ENCODE data around the gene INPP5K.

INPP5K gene

GRCh38 chr17:1558401-1558800 is 42.0 kb upstream of the INPP5K start:
- Histone ChIP-seq H3K27ac (ENCODE audit: low read length) (no peak overlapping the region), H3K9me3 (ENCODE audit: control insufficient read depth in 1 of 2, low read length in 2 of 2) (no peaks in the 10 kb centered on the region), H3K4me3 (ENCODE audit: low read depth in 1 of 2, low read length in 2 of 2) (no peak overlapping the region), H3K27me3 (ENCODE audit: low read depth, low read length) (no peaks in the 10 kb centered on the region), H3K36me3 (ENCODE audit: control insufficient read depth in 1 of 2, insufficient read depth in 2 of 2, low read length in 2 of 2) (peaks cover 0 to 6% of the 10 kb centered on the region in 2 donors), H3K4me1 (ENCODE audit: control insufficient read depth in 1 of 2, insufficient read depth in 2 of 2, low read length in 2 of 2) (peaks cover 13 to 38% of the 10 kb centered on the region in 2 donors)

- H3K36me3 ChIP-seq (ENCODE audit: control insufficient read depth in 1 of 2, insufficient read depth in 2 of 2, low read length in 2 of 2) = peaks cover under 1 to 7% of the 10 kb centered on the region in 2 donors
- no peak overlapping the region for H3K27ac ChIP-seq (ENCODE audit: low read length)
- H3K27me3 ChIP-seq (ENCODE audit: low read depth, low read length) = no peaks in the 10 kb centered on the region
- H3K4me3 ChIP-seq (ENCODE audit: low read depth in 1 of 2, low read length in 2 of 2) = no peak overlapping the region
- H3K4me1 ChIP-seq (ENCODE audit: control insufficient read depth in 1 of 2, insufficient read depth in 2 of 2, low read length in 2 of 2) = peaks cover 13 to 34% of the 10 kb centered on the region in 2 donors
- H3K9me3 ChIP-seq (ENCODE audit: control insufficient read depth in 1 of 2, low read length in 2 of 2) = no peaks in the 10 kb centered on the region
Measured at GRCh38 chr17:1557355-1558095, 41.1 kb upstream of the INPP5K start.

- Histone ChIP-seq H3K9me3 (ENCODE audit: control insufficient read depth in 1 of 2, low read length in 2 of 2) (no peaks in the 10 kb centered on the region), H3K4me3 (ENCODE audit: low read depth in 1 of 2, low read length in 2 of 2) (no peak overlapping the region), H3K36me3 (ENCODE audit: control insufficient read depth in 1 of 2, insufficient read depth in 2 of 2, low read length in 2 of 2) (peaks cover 14 to 22% of the 10 kb centered on the region in 2 donors), H3K27ac (ENCODE audit: low read length) (peak overlapping the region; percentile 29), H3K27me3 (ENCODE audit: low read depth, low read length) (no peaks in the 10 kb centered on the region), H3K4me1 (ENCODE audit: control insufficient read depth in 1 of 2, insufficient read depth in 2 of 2, low read length in 2 of 2) (peaks cover 6 to 26% of the 10 kb centered on the region in 2 donors)
Measured at GRCh38 chr17:1555651-1556471, 39.4 kb upstream of the INPP5K start.

- H3K4me3 ChIP-seq (ENCODE audit: low read depth in 1 of 2, low read length in 2 of 2) = no peak overlapping the region
- H3K9me3 ChIP-seq (ENCODE audit: control insufficient read depth in 1 of 2, low read length in 2 of 2) = no peaks in the 10 kb centered on the region
- H3K27me3 ChIP-seq (ENCODE audit: low read depth, low read length) = no peaks in the 10 kb centered on the region
- H3K4me1 ChIP-seq (ENCODE audit: control insufficient read depth in 1 of 2, insufficient read depth in 2 of 2, low read length in 2 of 2) = peaks cover 0 to 16% of the 10 kb centered on the region in 2 donors
- no peak overlapping the region for H3K27ac ChIP-seq (ENCODE audit: low read length)
- peaks cover 21 to 31% of the 10 kb centered on the region in 2 donors for H3K36me3 ChIP-seq (ENCODE audit: control insufficient read depth in 1 of 2, insufficient read depth in 2 of 2, low read length in 2 of 2)
Measured at GRCh38 chr17:1554751-1555540, 38.5 kb upstream of the INPP5K start.

GRCh38 chr17:1553354-1554266 is 37.2 kb upstream of the INPP5K start:
- peaks cover 0 to 8% of the 10 kb centered on the region in 2 donors for H3K4me1 ChIP-seq (ENCODE audit: control insufficient read depth in 1 of 2, insufficient read depth in 2 of 2, low read length in 2 of 2)
- H3K36me3 ChIP-seq (ENCODE audit: control insufficient read depth in 1 of 2, insufficient read depth in 2 of 2, low read length in 2 of 2) = peaks cover 26 to 40% of the 10 kb centered on the region in 2 donors
- no peaks in the 10 kb centered on the region for H3K27me3 ChIP-seq (ENCODE audit: low read depth, low read length)
- H3K4me3 ChIP-seq (ENCODE audit: low read depth in 1 of 2, low read length in 2 of 2) = no peak overlapping the region
- H3K27ac ChIP-seq (ENCODE audit: low read length) = no peak overlapping the region
- no peaks in the 10 kb centered on the region for H3K9me3 ChIP-seq (ENCODE audit: control insufficient read depth in 1 of 2, low read length in 2 of 2)

- no peaks in the 10 kb centered on the region for H3K9me3 ChIP-seq (ENCODE audit: control insufficient read depth in 1 of 2, low read length in 2 of 2)
- H3K27ac ChIP-seq (ENCODE audit: low read length) = no peak overlapping the region
- peaks cover 0 to 8% of the 10 kb centered on the region in 2 donors for H3K4me1 ChIP-seq (ENCODE audit: control insufficient read depth in 1 of 2, insufficient read depth in 2 of 2, low read length in 2 of 2)
- H3K4me3 ChIP-seq (ENCODE audit: low read depth in 1 of 2, low read length in 2 of 2) = no peak overlapping the region
- peaks cover 31 to 46% of the 10 kb centered on the region in 2 donors for H3K36me3 ChIP-seq (ENCODE audit: control insufficient read depth in 1 of 2, insufficient read depth in 2 of 2, low read length in 2 of 2)
- no peaks in the 10 kb centered on the region for H3K27me3 ChIP-seq (ENCODE audit: low read depth, low read length)
Measured at GRCh38 chr17:1552932-1553331, 36.5 kb upstream of the INPP5K start.

- peaks cover 0 to 8% of the 10 kb centered on the region in 2 donors for H3K4me1 ChIP-seq (ENCODE audit: control insufficient read depth in 1 of 2, insufficient read depth in 2 of 2, low read length in 2 of 2)
- H3K27ac ChIP-seq (ENCODE audit: low read length) = no peak overlapping the region
- no peaks in the 10 kb centered on the region for H3K9me3 ChIP-seq (ENCODE audit: control insufficient read depth in 1 of 2, low read length in 2 of 2)
- H3K36me3 ChIP-seq (ENCODE audit: control insufficient read depth in 1 of 2, insufficient read depth in 2 of 2, low read length in 2 of 2) = peaks cover 31 to 47% of the 10 kb centered on the region in 2 donors
- no peaks in the 10 kb centered on the region for H3K27me3 ChIP-seq (ENCODE audit: low read depth, low read length)
- H3K4me3 ChIP-seq (ENCODE audit: low read depth in 1 of 2, low read length in 2 of 2) = no peak overlapping the region
Measured at GRCh38 chr17:1551741-1552140, 35.3 kb upstream of the INPP5K start.

GRCh38 chr17:1548032-1548431 is 31.6 kb upstream of the INPP5K start:
- H3K27ac ChIP-seq (ENCODE audit: low read length) = no peak overlapping the region
- H3K36me3 ChIP-seq (ENCODE audit: control insufficient read depth in 1 of 2, insufficient read depth in 2 of 2, low read length in 2 of 2) = peaks cover 50 to 51% of the 10 kb centered on the region in 2 donors
- H3K27me3 ChIP-seq (ENCODE audit: low read depth, low read length) = no peaks in the 10 kb centered on the region
- H3K9me3 ChIP-seq (ENCODE audit: control insufficient read depth in 1 of 2, low read length in 2 of 2) = no peaks in the 10 kb centered on the region
- no peak overlapping the region for H3K4me3 ChIP-seq (ENCODE audit: low read depth in 1 of 2, low read length in 2 of 2)
- H3K4me1 ChIP-seq (ENCODE audit: control insufficient read depth in 1 of 2, insufficient read depth in 2 of 2, low read length in 2 of 2) = no peaks in the 10 kb centered on the region

- H3K4me3 ChIP-seq (ENCODE audit: low read depth in 1 of 2, low read length in 2 of 2) = no peak overlapping the region
- no peaks in the 10 kb centered on the region for H3K27me3 ChIP-seq (ENCODE audit: low read depth, low read length)
- no peak overlapping the region for H3K27ac ChIP-seq (ENCODE audit: low read length)
- H3K9me3 ChIP-seq (ENCODE audit: control insufficient read depth in 1 of 2, low read length in 2 of 2) = no peaks in the 10 kb centered on the region
- H3K4me1 ChIP-seq (ENCODE audit: control insufficient read depth in 1 of 2, insufficient read depth in 2 of 2, low read length in 2 of 2) = no peaks in the 10 kb centered on the region
- peaks cover 53 to 55% of the 10 kb centered on the region in 2 donors for H3K36me3 ChIP-seq (ENCODE audit: control insufficient read depth in 1 of 2, insufficient read depth in 2 of 2, low read length in 2 of 2)
Measured at GRCh38 chr17:1546292-1546922, 30.0 kb upstream of the INPP5K start.

GRCh38 chr17:1545618-1546017 is 29.2 kb upstream of the INPP5K start:
- no peaks in the 10 kb centered on the region for H3K27me3 ChIP-seq (ENCODE audit: low read depth, low read length)
- H3K9me3 ChIP-seq (ENCODE audit: control insufficient read depth in 1 of 2, low read length in 2 of 2) = no peaks in the 10 kb centered on the region
- H3K4me3 ChIP-seq (ENCODE audit: low read depth in 1 of 2, low read length in 2 of 2) = no peak overlapping the region
- no peaks in the 10 kb centered on the region for H3K4me1 ChIP-seq (ENCODE audit: control insufficient read depth in 1 of 2, insufficient read depth in 2 of 2, low read length in 2 of 2)
- H3K27ac ChIP-seq (ENCODE audit: low read length) = no peak overlapping the region
- H3K36me3 ChIP-seq (ENCODE audit: control insufficient read depth in 1 of 2, insufficient read depth in 2 of 2, low read length in 2 of 2) = peaks cover 54 to 57% of the 10 kb centered on the region in 2 donors

Measured in muscle layer of duodenum (tissue), 2 donors.